Stimulated activated naive CD8-positive, alpha-beta T cell treated with anti-CD3 and anti-CD28 coated beads, Interleukin-15, Interleukin-2, amounts not matched to agents 100 U/mL and 50 U/mL, for 24 hours (primary cell): ENCODE measurements around the gene RAD51B.

Experiments
- ATAC-seq: fragments of 150-1000 bp; cut with Tn5 transposase; one replicate; pipeline ENCODE4 v1.10.0; 2021
- DNase-seq: peaks from one replicate; pipeline ENCODE4 v3.0.0; 2021

The RAD51B gene

DNA sequence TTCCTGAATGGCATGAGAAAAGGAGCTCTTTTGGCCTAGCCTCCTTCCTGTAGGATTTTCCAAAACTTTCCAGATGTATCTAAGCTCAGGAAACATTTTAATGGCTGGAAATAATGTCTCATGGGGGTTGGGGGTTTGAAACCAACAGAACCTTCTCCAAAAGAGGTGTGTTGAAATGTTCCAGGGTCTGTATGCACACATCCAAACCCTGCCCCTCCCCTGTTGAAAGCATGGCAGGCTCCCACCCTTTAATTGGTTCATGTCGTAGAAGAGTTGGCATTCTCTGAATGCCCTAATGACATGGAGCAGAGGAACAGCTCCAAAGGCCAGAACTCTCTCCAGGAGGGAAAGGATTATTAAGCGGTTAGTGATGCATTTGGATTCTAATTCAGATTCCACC, 620.1 kb downstream of the RAD51B start:
- ATAC-seq (no peak), DNase-seq (no peak)

DNA sequence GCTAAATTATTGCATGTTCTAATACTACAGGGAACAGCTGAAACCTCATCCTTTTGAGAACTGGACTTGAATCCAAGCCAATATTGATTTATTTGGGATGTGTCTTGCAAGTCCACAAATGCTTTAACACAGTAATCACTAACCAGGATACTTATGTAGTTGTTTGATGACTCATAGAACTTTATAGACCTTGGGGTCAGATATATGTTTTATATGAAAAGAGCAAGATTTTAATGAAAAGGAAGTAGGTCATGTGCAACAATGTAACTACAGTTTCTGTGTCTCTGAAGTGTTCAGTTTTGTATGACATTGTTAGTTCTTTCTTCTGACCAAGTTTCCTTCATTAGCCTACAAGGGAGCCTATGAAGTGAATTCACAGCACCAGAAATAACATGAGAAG, 621.2 kb downstream of the RAD51B start:
- no peak for DNase-seq
- no peak for ATAC-seq

GRCh38 chr14:68441542-68441941, 622.0 kb downstream of the RAD51B start:
- no peak for DNase-seq
- no peak for ATAC-seq

GRCh38 chr14:68442828-68443629, 623.5 kb downstream of the RAD51B start:
- ATAC-seq, result no peak
- no peak for DNase-seq

GRCh38 chr14:68444449-68445168, 625.0 kb downstream of the RAD51B start:
- ATAC-seq, result no peak
- no peak for DNase-seq

GRCh38 chr14:68446243-68447040, 626.9 kb downstream of the RAD51B start:
- ATAC-seq (no peak), DNase-seq (no peak)

DNA sequence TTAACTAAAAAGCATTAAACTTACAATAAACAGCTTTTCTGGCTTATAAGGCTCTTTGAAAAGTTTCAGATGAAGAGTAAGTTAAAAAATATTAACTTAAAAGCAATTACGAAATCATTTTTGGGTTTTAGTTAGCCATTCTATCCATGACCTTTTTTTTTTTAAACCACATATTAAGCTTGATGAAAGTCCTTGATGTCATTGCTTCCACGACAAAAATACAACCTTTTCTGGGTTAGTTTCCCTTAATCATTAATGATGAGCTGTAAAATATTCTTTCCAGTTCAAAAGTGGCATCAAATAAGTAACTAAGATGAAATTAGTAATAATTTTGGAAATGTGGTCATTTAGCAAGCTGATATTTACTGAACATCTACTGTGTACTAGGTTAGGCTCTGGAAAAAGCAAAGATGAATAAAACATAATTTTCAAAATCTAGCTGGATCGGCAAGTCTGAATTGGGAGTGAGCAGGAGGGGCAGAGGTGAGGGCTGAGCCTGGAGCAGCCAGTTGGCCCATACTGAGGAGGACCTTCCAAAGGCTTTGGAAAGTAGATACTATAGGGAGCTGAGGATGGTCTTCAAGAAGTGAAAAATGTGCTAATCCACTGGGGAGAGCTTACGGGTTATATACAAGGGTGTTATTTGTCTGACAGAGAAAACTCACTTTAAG, 628.1 kb downstream of the RAD51B start:
- no peak for DNase-seq
- no peak for ATAC-seq

DNA sequence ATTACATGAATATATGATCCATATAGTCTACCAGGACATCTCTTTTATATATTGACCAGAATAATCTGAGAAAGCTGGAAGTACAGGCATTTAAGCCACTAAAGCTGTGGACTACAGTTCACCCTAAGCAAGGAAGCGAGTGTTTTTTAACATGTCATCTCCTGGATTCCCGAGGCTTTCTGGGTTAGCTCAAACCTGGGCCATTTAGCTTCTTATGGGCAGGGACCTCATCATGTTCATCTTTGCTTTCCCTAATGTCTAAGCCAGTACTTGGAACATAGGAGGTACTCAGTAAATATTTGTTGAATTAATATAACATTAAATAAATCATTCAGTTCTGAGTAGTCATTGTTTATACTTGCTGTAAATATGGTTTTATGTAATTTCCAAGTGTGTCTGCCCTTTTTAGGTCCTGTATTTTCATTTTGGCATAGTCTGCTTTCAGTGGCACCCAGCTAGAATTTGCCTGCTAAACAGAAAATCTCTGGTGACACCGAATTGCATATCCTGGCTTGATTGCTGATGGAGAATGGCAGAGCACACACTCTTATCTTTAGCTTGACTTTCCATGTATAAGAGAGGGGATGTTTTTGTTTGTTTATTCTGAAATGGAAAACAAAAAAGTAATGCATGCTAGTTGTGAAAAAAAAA, 628.8 kb downstream of the RAD51B start:
- ATAC-seq, result no peak
- DNase-seq, result no peak

DNA sequence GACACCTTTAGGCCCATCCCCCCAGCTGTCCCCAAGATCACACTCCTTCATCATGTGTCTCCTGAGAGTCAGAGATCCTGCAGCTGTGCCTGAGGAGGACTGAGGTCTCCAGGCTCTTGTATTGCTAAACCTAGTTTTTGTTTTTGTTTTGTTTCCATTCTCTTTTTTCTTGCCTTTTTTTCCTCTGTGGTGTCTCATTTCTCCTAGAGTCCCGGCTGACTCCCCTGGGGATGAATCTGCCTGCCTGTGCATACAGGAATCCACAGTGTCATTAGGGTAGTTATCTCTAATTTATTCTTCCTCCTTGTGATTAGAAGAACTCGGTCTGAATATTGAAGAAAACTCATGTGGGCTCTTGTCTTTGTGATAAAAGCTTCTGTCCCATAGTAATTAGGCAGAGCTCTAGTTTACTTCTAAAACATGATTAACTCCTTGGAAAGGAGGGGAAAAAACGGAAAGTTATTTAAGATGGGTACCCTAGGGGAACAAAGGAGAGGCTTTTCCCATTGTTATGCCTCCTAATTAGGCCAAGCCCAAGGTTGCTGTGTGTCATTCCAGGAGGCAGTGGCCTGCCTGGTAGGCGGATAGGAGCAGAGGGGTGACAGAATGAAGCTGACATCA, 630.1 kb downstream of the RAD51B start:
- no peak for ATAC-seq
- DNase-seq, result no peak

DNA sequence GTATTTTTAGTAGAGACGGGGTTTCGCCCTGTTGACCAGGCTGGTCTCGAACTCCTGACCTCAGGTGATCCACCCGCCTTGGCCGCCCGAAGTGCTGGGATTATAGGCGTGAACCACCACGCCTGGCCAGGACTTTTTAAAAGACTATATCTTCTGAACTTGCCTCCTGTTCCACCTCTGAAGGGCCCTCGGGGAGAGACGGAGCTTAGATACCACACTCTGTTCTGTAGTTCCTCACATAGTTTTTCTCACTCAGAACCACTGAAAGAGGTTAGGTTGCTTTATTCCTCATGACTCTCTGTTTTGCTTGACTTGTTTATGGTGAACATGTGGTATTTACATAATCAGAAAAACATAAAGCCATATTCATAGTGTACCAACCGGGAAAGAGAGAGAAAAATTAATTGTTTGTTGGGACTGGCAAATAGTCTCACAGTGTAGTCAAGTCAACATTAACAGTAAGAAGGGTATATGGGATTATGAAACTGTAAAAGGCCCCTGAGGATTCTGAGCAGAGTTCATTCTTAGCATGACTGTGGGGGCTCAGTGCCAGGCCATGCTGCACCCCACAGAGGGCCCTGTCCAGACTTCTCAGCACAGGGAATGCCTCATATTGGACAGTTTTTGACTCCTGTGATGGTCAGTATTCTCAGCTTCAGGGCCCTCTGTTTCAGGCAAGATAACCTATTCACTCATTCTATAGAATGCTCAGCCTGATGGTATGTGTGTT, 631.0 kb downstream of the RAD51B start:
- DNase-seq, result no peak
- ATAC-seq, result no peak

GRCh38 chr14:68451696-68452373, 632.3 kb downstream of the RAD51B start:
- no peak for ATAC-seq
- DNase-seq, result no peak

DNA sequence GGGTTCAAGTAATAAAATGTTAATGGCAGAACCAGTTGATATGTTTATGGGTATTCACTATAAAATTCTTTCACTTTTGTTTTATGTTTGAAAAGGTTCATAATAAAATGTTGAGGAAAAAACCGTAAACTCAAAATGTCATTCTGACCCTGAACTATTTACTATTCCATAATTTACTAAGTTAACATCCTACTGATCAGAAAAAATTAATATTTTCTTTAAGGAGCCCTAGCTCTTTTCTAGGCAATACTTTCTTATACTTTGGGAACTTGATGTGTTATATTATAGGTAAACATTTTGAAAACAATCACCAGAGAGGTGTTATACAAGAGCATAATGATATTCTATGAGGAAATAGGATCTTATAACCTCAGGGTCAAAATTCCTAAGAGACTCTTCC, 638.7 kb downstream of the RAD51B start:
- DNase-seq, result no peak
- no peak for ATAC-seq

- DNase-seq, result no peak
- no peak for ATAC-seq
Measured at GRCh38 chr14:68458840-68459469, 639.4 kb downstream of the RAD51B start.

DNA sequence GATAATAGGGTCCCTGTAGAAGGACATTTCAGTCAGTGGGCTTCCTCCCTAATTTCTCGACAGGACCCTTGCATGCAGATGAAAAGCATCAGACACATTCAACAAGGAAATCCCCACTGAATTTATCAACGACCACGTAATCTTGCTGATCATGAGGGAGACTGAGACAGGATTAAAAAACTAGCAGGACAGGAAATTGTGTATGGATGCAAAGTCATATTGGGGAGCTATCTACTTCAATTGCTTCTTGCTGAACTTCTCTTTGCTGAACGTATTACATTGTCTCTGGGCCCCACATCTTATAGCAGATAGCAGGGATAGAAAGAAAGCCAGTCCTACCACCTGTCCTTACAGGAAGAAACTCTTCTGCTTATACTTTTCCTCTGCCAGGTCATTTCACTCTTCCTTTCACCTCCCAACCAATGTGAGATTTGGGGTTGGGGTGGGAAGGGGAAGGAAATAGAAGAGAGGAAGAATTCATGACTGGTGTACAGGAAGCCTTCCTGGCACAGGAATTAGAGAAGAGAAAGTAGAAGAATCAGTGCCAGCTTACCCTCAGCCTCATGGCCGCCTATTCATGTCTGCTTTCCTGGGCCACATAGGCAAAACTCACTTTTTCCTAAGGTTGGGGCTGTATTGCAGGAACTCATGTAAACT, 640.0 kb downstream of the RAD51B start:
- no peak for DNase-seq
- no peak for ATAC-seq

- no peak for ATAC-seq
- DNase-seq, result no peak
Measured at GRCh38 chr14:68460541-68460940, 641.0 kb downstream of the RAD51B start.

- DNase-seq (no peak), ATAC-seq (no peak)
Measured at GRCh38 chr14:68461086-68461485, 641.5 kb downstream of the RAD51B start.

- no peak for DNase-seq
- ATAC-seq, result no peak
Measured at GRCh38 chr14:68462683-68463082, 643.1 kb downstream of the RAD51B start.

DNA sequence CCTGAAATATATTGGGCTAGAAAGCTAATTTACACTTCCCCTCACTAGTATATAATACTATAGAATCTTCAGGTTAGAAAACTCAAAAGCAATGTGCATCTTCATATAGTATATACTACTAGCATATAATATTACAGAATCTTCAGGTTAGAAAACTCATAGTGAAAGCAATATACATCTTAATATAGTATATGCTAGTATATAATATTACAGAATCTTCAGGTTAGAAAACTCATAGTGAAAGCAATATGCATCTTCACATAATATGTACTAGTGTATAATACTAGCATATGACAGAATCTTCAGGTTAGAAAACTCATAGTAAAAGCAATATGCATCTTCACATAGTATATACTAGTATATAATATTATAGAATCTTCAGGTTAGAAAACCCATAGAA, 643.7 kb downstream of the RAD51B start:
- no peak for ATAC-seq
- no peak for DNase-seq
